ENCODE data around the gene ANGPTL7.

- TF ChIP-seq ZBTB11 (tag by site-specific recombination; conservative IDR thresholded peaks at IDR 0.05; ENCODE audit: low read depth) (no peak), INSM2 (tag by site-specific recombination; IDR thresholded peaks at IDR 0.05) (no peak), PATZ1 (tag by site-specific recombination; IDR thresholded peaks at IDR 0.05) (no peak), ZNF660 (tag by site-specific recombination; IDR thresholded peaks at IDR 0.05) (no peak), ZNF292 (tag by site-specific recombination; IDR thresholded peaks at IDR 0.05; ENCODE audit: borderline replicate concordance, low read depth) (no peak)
Measured at GRCh38 chr1:11175461-11175860, 13.7 kb upstream of the ANGPTL7 start.

All from HEK293 (cell line).